H1 (cell line): ENCODE measurements around the gene ABL1. TPM values are rescaled to one million over a fixed set of nuclear protein-coding genes. Genes with fewer than 3 reads are reported as not detected.
A peak's percentile ranks its signal among the peaks of the same experiment; 100 is the strongest.

Source experiments
- CTCF ChIA-PET: fragments of 300-600 bp; sonication (Branson Sonifier 250); formaldehyde crosslinking; loops from one replicate; lab custom pipeline; 2021; ENCODE audit not compliant: partially characterized antibody; lab: Charles Lee
- POLR2A ChIA-PET: fragments of 300-600 bp; sonication (Branson Sonifier 250); formaldehyde crosslinking; loops from one replicate; lab custom pipeline; 2021; ENCODE audit warnings: inconsistent platforms; ENCODE audit not compliant: partially characterized antibody; lab: Charles Lee
- DNase-seq, 2 experiments: peaks; one replicate each; pipeline versions ENCODE4 v3.0.0 to v3.0.0-alpha.2; 2010 to 2022; ENCODE audit warnings: low spot score in 2 of 2, low read depth in 1 of 2, mixed read lengths in 1 of 2
- FAIRE-seq: peaks from 2 replicates; lab custom pipeline; 2011; peaks lifted over from hg19 to GRCh38; lab: Jason Lieb, UNC
- H2AFZ ChIP-seq: 2 replicates; pipeline ENCODE4 v1.8.1; 2012; ENCODE audit warnings: low read length, inconsistent platforms
- H2AK5ac ChIP-seq: 2 replicates; pipeline ENCODE4 v1.6.1; 2013; ENCODE audit warnings: low read depth, low read length
- H2BK120ac ChIP-seq: replicated peaks from 2 replicates; pipeline ENCODE3; 2013; ENCODE audit warnings: low read depth, low read length, inconsistent platforms
- H2BK12ac ChIP-seq: 2 replicates; pipeline ENCODE4 v1.6.1; 2013; ENCODE audit warnings: low read depth, low read length
- H2BK15ac ChIP-seq: 2 replicates; pipeline ENCODE4 v1.6.1; 2013; ENCODE audit warnings: low read length
- H2BK20ac ChIP-seq: 2 replicates; pipeline ENCODE4 v1.6.1; 2013; ENCODE audit warnings: low read length
- H2BK5ac ChIP-seq: 2 replicates; pipeline ENCODE4 v1.6.1; 2013; ENCODE audit warnings: low read depth, low read length
- H3K14ac ChIP-seq: 2 replicates; pipeline ENCODE4 v1.6.1; 2013; ENCODE audit warnings: inconsistent platforms; ENCODE audit not compliant: insufficient read length
- H3K18ac ChIP-seq: 2 replicates; pipeline ENCODE4 v1.6.1; 2013; ENCODE audit warnings: low read length; ENCODE audit errors: extremely low read depth
- H3K23ac ChIP-seq: 2 replicates; pipeline ENCODE4 v1.6.1; 2013; ENCODE audit warnings: inconsistent platforms; ENCODE audit not compliant: insufficient read length
- H3K23me2 ChIP-seq: 2 replicates; pipeline ENCODE4 v1.6.1; 2013; ENCODE audit warnings: low read depth, low read length
- H3K27ac ChIP-seq: 2 replicates; pipeline ENCODE4 v1.6.1; 2011; ENCODE audit warnings: low read depth, low read length, inconsistent platforms
- H3K27me3 ChIP-seq, 4 experiments: replicated peaks in 1 of 4; 1 replicate in 1 of 4; 2 replicates in 3 of 4; pipeline versions ENCODE4 v1.6.1 to v1.8.1; 2011 to 2013; ENCODE audit warnings: low read length in 3 of 4, mild to moderate bottlenecking in 3 of 4, inconsistent platforms in 2 of 4, mixed read lengths in 2 of 4, moderate library complexity in 1 of 4; ENCODE audit not compliant: control insufficient read depth in 3 of 4, insufficient read depth in 3 of 4; ENCODE audit errors: extremely low read depth in 1 of 4
- H3K36me3 ChIP-seq, 4 experiments: 2 replicates each; pipeline versions ENCODE4 v1.6.1 to v1.8.1; 2011 to 2013; ENCODE audit warnings: mild to moderate bottlenecking in 4 of 4, low read length in 3 of 4, moderate library complexity in 2 of 4, control low read depth in 1 of 4, inconsistent platforms in 1 of 4; ENCODE audit not compliant: insufficient read depth in 4 of 4, control insufficient read depth in 2 of 4
- H3K4ac ChIP-seq: replicated peaks from 2 replicates; pipeline ENCODE3; 2013; ENCODE audit warnings: low read length, low read depth, mixed read lengths, inconsistent platforms; ENCODE audit not compliant: insufficient read length
- H3K4me1 ChIP-seq, 4 experiments: replicated peaks in 1 of 4; 1 replicate in 1 of 4; 2 replicates in 3 of 4; pipeline versions ENCODE4 v1.6.1 to v1.8.1; 2011 to 2013; ENCODE audit warnings: low read length in 3 of 4, inconsistent platforms in 2 of 4, mixed read lengths in 1 of 4; ENCODE audit not compliant: insufficient read depth in 4 of 4, control insufficient read depth in 3 of 4
- H3K4me2 ChIP-seq, 2 experiments: 2 replicates each; pipeline versions ENCODE4 v1.6.1 to v1.8.1; 2011 to 2013; ENCODE audit warnings: low read depth in 2 of 2, low read length in 2 of 2, control low read depth in 1 of 2, inconsistent platforms in 1 of 2, mild to moderate bottlenecking in 1 of 2; ENCODE audit not compliant: insufficient read depth in 1 of 2
- H3K4me3 ChIP-seq, 4 experiments: fragments of 200-600, 300-600 bp in 1 of 4; sonication (generic), shearing (Covaris generic), sonication (Bioruptor Twin) in 1 of 4; 2 replicates each; pipeline versions ENCODE4 v1.5.1 to v1.8.1; 2011 to 2016; ENCODE audit warnings: low read length in 4 of 4, low read depth in 3 of 4, control low read depth in 2 of 4, inconsistent platforms in 2 of 4, mild to moderate bottlenecking in 2 of 4, mixed read lengths in 1 of 4, moderate library complexity in 1 of 4; ENCODE audit not compliant: insufficient read depth in 2 of 4; ENCODE audit errors: extremely low read depth in 1 of 4
- H3K56ac ChIP-seq: replicated peaks from 2 replicates; pipeline ENCODE3; 2013; ENCODE audit warnings: low read depth, mild to moderate bottlenecking, mixed read lengths, low read length, inconsistent platforms; ENCODE audit not compliant: insufficient read length
- H3K79me1 ChIP-seq: 2 replicates; pipeline ENCODE4 v1.6.1; 2013; ENCODE audit warnings: low read depth, low read length, control low read depth
- H3K79me2 ChIP-seq, 2 experiments: 2 replicates each; pipeline versions ENCODE4 v1.6.1 to v1.8.1; 2012 to 2013; ENCODE audit warnings: low read length in 2 of 2, mild to moderate bottlenecking in 2 of 2, inconsistent platforms in 1 of 2; ENCODE audit not compliant: insufficient read depth in 2 of 2, control insufficient read depth in 1 of 2
- H3K9ac ChIP-seq, 4 experiments: replicated peaks in 1 of 4; 1 replicate in 1 of 4; 2 replicates in 3 of 4; pipeline versions ENCODE4 v1.6.1 to v1.8.1; 2011 to 2013; ENCODE audit warnings: low read depth in 3 of 4, low read length in 3 of 4, control low read depth in 2 of 4, mild to moderate bottlenecking in 2 of 4, moderate library complexity in 2 of 4, inconsistent platforms in 1 of 4; ENCODE audit errors: extremely low read depth in 1 of 4
- H3K9me3 ChIP-seq, 2 experiments: 2 replicates each; pipeline versions ENCODE4 v1.6.1 to v1.8.1; 2012 to 2013; ENCODE audit warnings: mild to moderate bottlenecking in 2 of 2, moderate library complexity in 2 of 2, control low read depth in 1 of 2, inconsistent platforms in 1 of 2, low read depth in 1 of 2, low read length in 1 of 2, mixed read lengths in 1 of 2; ENCODE audit not compliant: insufficient read depth in 2 of 2
- H4K20me1 ChIP-seq, 2 experiments: replicated peaks in 1 of 2; 2 replicates each; pipeline versions ENCODE3 to v1.8.1; 2011 to 2013; ENCODE audit warnings: inconsistent platforms in 2 of 2, low read length in 2 of 2, mild to moderate bottlenecking in 1 of 2; ENCODE audit not compliant: insufficient read depth in 2 of 2, control insufficient read depth in 1 of 2
- H4K5ac ChIP-seq: 2 replicates; pipeline ENCODE4 v1.6.1; 2013; ENCODE audit warnings: low read length, low read depth, mixed read lengths, inconsistent platforms; ENCODE audit not compliant: insufficient read length
- H4K8ac ChIP-seq: 2 replicates; pipeline ENCODE4 v1.8.0; 2013; ENCODE audit warnings: mild to moderate bottlenecking, moderate library complexity, low read length, inconsistent platforms; ENCODE audit not compliant: insufficient read depth; ENCODE audit errors: extremely low read depth
- H4K91ac ChIP-seq: replicated peaks from 2 replicates; pipeline ENCODE3; 2013; ENCODE audit warnings: low read length, mixed read lengths, inconsistent platforms; ENCODE audit not compliant: insufficient read length
- BCL11A ChIP-seq, 2 experiments: IDR thresholded peaks; one replicate each; pipeline ENCODE4 v1.6.1; 2011; ENCODE audit warnings: low read depth in 2 of 2, low read length in 2 of 2, mild to moderate bottlenecking in 2 of 2
- CTCF ChIP-seq, 3 experiments: IDR thresholded peaks; 1 replicate in 2 of 3; 2 replicates in 1 of 3; pipeline versions ENCODE4 v1.5.1 to v1.6.1; 2011; ENCODE audit warnings: low read length in 3 of 3, mild to moderate bottlenecking in 3 of 3, inconsistent platforms in 2 of 3, low read depth in 1 of 3, moderate library complexity in 1 of 3; ENCODE audit not compliant: insufficient read depth in 1 of 3; ENCODE audit errors: control extremely low read depth in 1 of 3
- GTF2F1 ChIP-seq: IDR thresholded peaks from 2 replicates; pipeline ENCODE4 v1.6.1; 2012; ENCODE audit warnings: low read depth, low read length, improper control_type of control experiment, borderline replicate concordance
- HDAC2 ChIP-seq, 2 experiments: fragments of 300-600 bp in 1 of 2; sonication (generic) in 1 of 2; IDR thresholded peaks; 2 replicates each; pipeline ENCODE4 v1.6.1; 2011 to 2012; ENCODE audit warnings: low read depth in 2 of 2, low read length in 2 of 2, mild to moderate bottlenecking in 2 of 2, moderate library complexity in 2 of 2, borderline replicate concordance in 1 of 2, inconsistent platforms in 1 of 2
- JUN ChIP-seq: IDR thresholded peaks from 2 replicates; pipeline ENCODE4 v1.6.1; 2011; ENCODE audit warnings: low read depth, mild to moderate bottlenecking, improper control_type of control experiment, low read length
- NANOG ChIP-seq: IDR thresholded peaks from 2 replicates; pipeline ENCODE4 v1.6.1; 2011; ENCODE audit warnings: low read length, low read depth, mild to moderate bottlenecking, inconsistent platforms; ENCODE audit not compliant: insufficient read depth, poor library complexity, severe bottlenecking
- POLR2A ChIP-seq, 2 experiments: IDR thresholded peaks; 1 replicate in 1 of 2; 2 replicates in 1 of 2; pipeline ENCODE4 v1.6.1; 2011; ENCODE audit warnings: low read depth in 2 of 2, low read length in 2 of 2, mild to moderate bottlenecking in 2 of 2; ENCODE audit errors: control extremely low read depth in 1 of 2
- SAP30 ChIP-seq: fragments of 300-600 bp; sonication (generic); IDR thresholded peaks from 2 replicates; pipeline ENCODE4 v1.7.1; 2012; ENCODE audit warnings: low read length, moderate library complexity, mild to moderate bottlenecking, inconsistent platforms; ENCODE audit not compliant: insufficient read depth, insufficient replicate concordance
- YY1 ChIP-seq: IDR thresholded peaks from 2 replicates; pipeline ENCODE4 v1.6.1; 2011; ENCODE audit warnings: low read depth, mild to moderate bottlenecking, low read length
- WGBS, 2 experiments: shearing (Covaris generic) in 1 of 2; methylation state at CpG; one replicate each; pipeline versions ENCODE4 v1.1.6 to v1.1.7; 2013 to 2015; ENCODE audit warnings: low lambda C conversion rate in 2 of 2, mixed read lengths in 2 of 2, inconsistent platforms in 1 of 2, low coverage in 1 of 2, missing lambda C conversion rate in 1 of 2; ENCODE audit not compliant: insufficient replicate concordance in 2 of 2, insufficient coverage in 1 of 2, insufficient read length in 1 of 2; ENCODE audit errors: extremely low coverage in 1 of 2, missing lambda C conversion rate in 1 of 2; 5-methylcytosine and 5-hydroxymethylcytosine counted together
- polyA plus RNA-seq, 7 experiments: library from polyadenylated mRNA; depleted of rRNA in 3 of 7; stranded (reverse) in 5 of 7; unstranded in 2 of 7; fragments of >200 nt in 5 of 7; fragments of 200-250 nt in 2 of 7; gene quantifications; 1 replicate in 5 of 7; 2 replicates in 1 of 7; 4 replicates in 1 of 7; pipeline versions ENCODE4 v1.2.1 to v1.2.3, GENCODE V29; 2011 to 2013; ENCODE audit warnings: missing spikeins in 2 of 7, mixed read lengths in 2 of 7
- total RNA-seq: library from RNA; stranded (reverse); fragmentation: NEBNext Ultra II Directional; extraction: Animal tissue kit (Norgen Biotek cat#: 25700); gene quantifications from 2 replicates; pipeline ENCODE4 v1.2.1, GENCODE V29; 2021

ABL1 gene
- total and polyA plus RNA-seq, 2 of the 8 experiments (the other 6 are each of a cell fraction or from before 2014, with no cell fraction given): 35.3 to 104 TPM

- POLR2A ChIA-PET: no interaction called here
- Histone ChIP-seq H2BK15ac (no peak overlapping the region), H3K23me2 (no peaks in the 10 kb centered on the region), H2AK5ac (no peak overlapping the region), H3K27me3 (no peaks in the 10 kb centered on the region), H4K5ac (no peak overlapping the region), H2BK12ac (no peak overlapping the region), H3K9me3 (no peaks in the 10 kb centered on the region), H4K8ac (no peak overlapping the region), H3K4me1 (no peaks in the 10 kb centered on the region), H3K27ac (no peak overlapping the region), H2BK120ac (no peak overlapping the region), H3K4me2 (no peak overlapping the region), H2AFZ (no peak overlapping the region), H3K4ac (no peak overlapping the region), H4K91ac (no peak overlapping the region), H2BK5ac (0 out of 2 replicates have a peak overlapping the region, but pooled peaks have one; percentile 32), H3K56ac (no peak overlapping the region), H3K4me3 (no peak overlapping the region), H2BK20ac (no peak overlapping the region), H3K23ac (no peak overlapping the region), H3K14ac (no peak overlapping the region), H4K20me1 (peaks cover 4 to 9% of the 10 kb centered on the region in 2 experiments), H3K36me3 (peaks cover 15 to 64% (median 42%) of the 10 kb centered on the region in 4 experiments; a peak in 7 of 8 replicates), H3K79me2 (no peaks in the 10 kb centered on the region), H3K79me1 (no peaks in the 10 kb centered on the region), H3K18ac (no peak overlapping the region), H3K9ac (no peak overlapping the region)
- CTCF ChIA-PET: interaction anchor here (0.6 to 8.2 kb wide), 7 partner anchors 18 to 825 kb away, joined by 3 to 49 read pairs (median 4); no protein-coding TSS in a partner anchor
- WGBS, 2 experiments: 94% methylated on average over 22 of the region's 22 CpGs; no CpG with 5 or more reads in 1 of the 2 experiments
- FAIRE-seq: no peak
- DNase-seq: no peak
- TF ChIP-seq BCL11A (IDR thresholded peaks at IDR 0.05; ENCODE audit: low read depth in 2 of 2, low read length in 2 of 2): no peak
- no peak for TF ChIP-seq JUN
- TF ChIP-seq CTCF (IDR thresholded peaks at IDR 0.05; ENCODE audit: control extremely low read depth in 1 of 3, insufficient read depth in 1 of 3, low read depth in 1 of 3, low read length in 3 of 3): no peak
- TF ChIP-seq NANOG: no peak
- no peak for TF ChIP-seq YY1
- no peak for TF ChIP-seq SAP30
- no peak for TF ChIP-seq POLR2A (IDR thresholded peaks at IDR 0.05; ENCODE audit: control extremely low read depth in 1 of 2, low read depth in 2 of 2, low read length in 2 of 2)
- TF ChIP-seq HDAC2 (IDR thresholded peaks at IDR 0.05; ENCODE audit: borderline replicate concordance in 1 of 2, low read depth in 2 of 2, low read length in 2 of 2): no peak
- TF ChIP-seq GTF2F1: no peak
These were observed 53.3 kb downstream of the ABL1 start for GRCh38 chr9:130888146-130888885.
